ENCODE data around the gene HSPA1B. TPM values are rescaled to one million over a fixed set of nuclear protein-coding genes. Genes with fewer than 3 reads are reported as not detected.

The HSPA1B gene
- total and polyA plus RNA-seq, 12 donors = 16.9 to 258 (median 153) TPM

DNA sequence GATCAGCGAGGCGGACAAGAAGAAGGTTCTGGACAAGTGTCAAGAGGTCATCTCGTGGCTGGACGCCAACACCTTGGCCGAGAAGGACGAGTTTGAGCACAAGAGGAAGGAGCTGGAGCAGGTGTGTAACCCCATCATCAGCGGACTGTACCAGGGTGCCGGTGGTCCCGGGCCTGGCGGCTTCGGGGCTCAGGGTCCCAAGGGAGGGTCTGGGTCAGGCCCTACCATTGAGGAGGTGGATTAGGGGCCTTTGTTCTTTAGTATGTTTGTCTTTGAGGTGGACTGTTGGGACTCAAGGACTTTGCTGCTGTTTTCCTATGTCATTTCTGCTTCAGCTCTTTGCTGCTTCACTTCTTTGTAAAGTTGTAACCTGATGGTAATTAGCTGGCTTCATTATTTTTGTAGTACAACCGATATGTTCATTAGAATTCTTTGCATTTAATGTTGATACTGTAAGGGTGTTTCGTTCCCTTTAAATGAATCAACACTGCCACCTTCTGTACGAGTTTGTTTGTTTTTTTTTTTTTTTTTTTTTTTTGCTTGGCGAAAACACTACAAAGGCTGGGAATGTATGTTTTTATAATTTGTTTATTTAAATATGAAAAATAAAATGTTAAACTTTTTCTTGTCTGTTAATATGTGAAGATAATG lies 2.2 kb downstream of the HSPA1B start:
- 0 to 1% methylated on average over 12 to 15 of the region's 15 CpGs for WGBS, 2 donors
- Histone ChIP-seq H3K4me1 (peaks cover 10 to 52% (median 36%) of the 10 kb centered on the region in 9 donors), H3K4me3 (peak overlapping the region; percentile 46 to 77 (median 68)), H3K27me3 (no peaks in the 10 kb centered on the region), H3K9me3 (no peaks in the 10 kb centered on the region), H3K36me3 (no peaks in the 10 kb centered on the region), H3K27ac (peak overlapping the region in 9 of 10 donors; percentile 4 to 98 (median 69))
- TF ChIP-seq, protein P1, sequence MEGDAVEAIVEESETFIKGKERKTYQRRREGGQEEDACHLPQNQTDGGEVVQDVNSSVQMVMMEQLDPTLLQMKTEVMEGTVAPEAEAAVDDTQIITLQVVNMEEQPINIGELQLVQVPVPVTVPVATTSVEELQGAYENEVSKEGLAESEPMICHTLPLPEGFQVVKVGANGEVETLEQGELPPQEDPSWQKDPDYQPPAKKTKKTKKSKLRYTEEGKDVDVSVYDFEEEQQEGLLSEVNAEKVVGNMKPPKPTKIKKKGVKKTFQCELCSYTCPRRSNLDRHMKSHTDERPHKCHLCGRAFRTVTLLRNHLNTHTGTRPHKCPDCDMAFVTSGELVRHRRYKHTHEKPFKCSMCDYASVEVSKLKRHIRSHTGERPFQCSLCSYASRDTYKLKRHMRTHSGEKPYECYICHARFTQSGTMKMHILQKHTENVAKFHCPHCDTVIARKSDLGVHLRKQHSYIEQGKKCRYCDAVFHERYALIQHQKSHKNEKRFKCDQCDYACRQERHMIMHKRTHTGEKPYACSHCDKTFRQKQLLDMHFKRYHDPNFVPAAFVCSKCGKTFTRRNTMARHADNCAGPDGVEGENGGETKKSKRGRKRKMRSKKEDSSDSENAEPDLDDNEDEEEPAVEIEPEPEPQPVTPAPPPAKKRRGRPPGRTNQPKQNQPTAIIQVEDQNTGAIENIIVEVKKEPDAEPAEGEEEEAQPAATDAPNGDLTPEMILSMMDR (IDR thresholded peaks at IDR 0.05) = peak in 8 of 9 donors; percentile 26 to 70 (median 54)
- DNase-seq = no peak
- intact Hi-C loops (cut with DNase I) = loop anchor here (1.0 to 10.0 kb wide), 14 partner anchors 32 to 285 kb away; partner anchors contain the start of genes LY6G5C (in 6 of the 10), CLIC1 (in 4 of the 10), ATP6V1G2 (in 3 of the 10) and DDAH2 (in 3 of the 10)
- ATAC-seq = no peak

DNA sequence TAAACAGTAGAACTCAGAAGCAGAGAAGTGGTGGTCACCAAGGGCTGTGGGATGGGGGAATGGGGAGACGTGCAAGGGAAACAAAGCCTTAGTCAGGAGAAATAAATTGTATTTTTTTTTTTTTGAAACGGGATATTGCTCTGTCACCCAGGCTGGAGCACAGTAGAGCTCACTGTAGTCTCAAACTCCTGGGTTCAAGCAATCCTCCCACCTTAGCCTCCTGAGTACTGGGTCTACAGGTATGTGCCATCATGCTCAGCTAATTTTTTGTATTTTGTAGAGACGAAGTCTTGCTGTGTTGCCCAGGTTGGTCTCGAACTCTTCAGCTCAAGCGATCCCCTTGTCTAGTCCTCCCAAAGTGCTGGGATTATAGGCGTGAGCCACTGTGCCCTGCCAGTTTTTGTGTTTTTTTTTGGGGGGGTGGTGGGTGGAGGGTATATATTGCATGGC lies 3.4 kb downstream of the HSPA1B start:
- H3K4me3 ChIP-seq = peak overlapping the region; percentile 46 to 77 (median 68)
- TF ChIP-seq, protein P1 (IDR thresholded peaks at IDR 0.05) = no peak
- peak overlapping the region in 9 of 10 donors; percentile 9 to 98 (median 69) for H3K27ac ChIP-seq
- no peak for ATAC-seq
- no peak for DNase-seq
- peaks cover 0 to under 1% (median 0%) of the 10 kb centered on the region in 9 donors for H3K36me3 ChIP-seq
- H3K27me3 ChIP-seq = no peaks in the 10 kb centered on the region
- intact Hi-C loops (cut with DNase I) = loop anchor here (1.0 to 10.0 kb wide), 14 partner anchors 34 to 286 kb away; partner anchors contain the start of genes LY6G5C (in 6 of the 10), CLIC1 (in 3 of the 10), DDAH2 (in 3 of the 10) and VWA7 (in 3 of the 10)
- 48 to 61% methylated on average over 6 of the region's 6 CpGs for WGBS, 2 donors
- H3K4me1 ChIP-seq = peaks cover 13 to 57% (median 38%) of the 10 kb centered on the region in 9 donors
- H3K9me3 ChIP-seq = no peaks in the 10 kb centered on the region

DNA sequence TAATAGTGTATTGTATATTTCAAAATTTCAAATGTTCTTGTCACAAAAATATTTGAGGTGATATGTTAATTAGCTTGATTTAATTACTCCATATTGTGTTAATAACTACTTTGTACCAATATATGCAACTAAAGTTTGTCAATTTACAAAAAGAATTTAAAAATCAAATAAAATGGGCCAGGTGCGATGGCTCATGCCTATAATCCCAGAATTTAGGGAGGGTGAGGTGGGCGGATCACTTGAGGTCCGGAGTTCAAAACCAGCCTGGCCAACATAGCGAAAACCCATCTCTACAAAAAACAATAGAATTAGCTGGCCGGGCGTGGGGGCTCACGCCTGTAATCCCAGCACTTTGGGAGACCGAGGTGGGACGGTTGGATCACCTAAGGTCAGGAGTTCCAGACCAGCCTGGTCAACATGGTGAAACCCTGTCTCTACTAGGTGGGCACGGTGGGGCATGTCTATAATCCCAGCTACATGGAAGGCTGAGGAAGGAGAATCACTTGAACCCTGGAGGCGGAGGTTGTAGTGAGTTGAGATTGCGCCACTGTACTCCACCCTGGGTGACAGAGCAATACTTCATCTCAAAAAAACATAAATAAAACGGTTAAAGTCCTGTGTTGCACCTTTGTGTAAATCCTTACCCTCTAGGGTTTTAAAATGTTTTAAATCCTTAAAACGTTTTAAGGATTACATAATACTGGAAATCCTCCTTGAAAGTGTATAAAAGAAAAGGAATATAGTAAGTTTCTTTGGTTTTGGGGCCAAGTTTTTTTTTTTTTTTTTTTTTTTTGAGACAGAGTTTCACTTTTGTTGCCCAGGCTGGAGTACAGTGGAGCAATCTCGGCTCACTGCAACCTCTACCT lies 4.0 kb downstream of the HSPA1B start:
- peak overlapping the region in 5 of 10 donors; percentile 9 to 98 (median 84) for H3K27ac ChIP-seq

More for the DNA sequence above, 4.0 kb downstream of the HSPA1B start:
- TF ChIP-seq, protein P1 (IDR thresholded peaks at IDR 0.05) = no peak
- DNase-seq (no peak), ATAC-seq (no peak)
- peaks cover 0 to 6% (median 0%) of the 10 kb centered on the region in 9 donors for H3K36me3 ChIP-seq
- 88 to 90% methylated on average over 15 of the region's 15 CpGs for WGBS, 2 donors
- H3K4me3 ChIP-seq = peak overlapping the region in 9 of 10 donors; percentile 46 to 77 (median 68)
- intact Hi-C loops (cut with DNase I) = loop anchor here (2.0 to 10.0 kb wide), 13 partner anchors 34 to 287 kb away; partner anchors contain the start of genes LY6G5C (in 6 of the 10), CLIC1 (in 3 of the 10), DDAH2 (in 3 of the 10) and VWA7 (in 3 of the 10)
- no peaks in the 10 kb centered on the region for H3K27me3 ChIP-seq
- H3K9me3 ChIP-seq = no peaks in the 10 kb centered on the region
- H3K4me1 ChIP-seq = peaks cover 14 to 57% (median 38%) of the 10 kb centered on the region in 9 donors
